Mesendoderm (in vitro differentiated cells): Measurements from ENCODE around the gene ADAR. TPM values are rescaled to one million over a fixed set of nuclear protein-coding genes. Genes with fewer than 3 reads are reported as not detected.
"Not testable (repeated sequence)": the region's sequence is repeated elsewhere in the genome, so short reads cannot be mapped to it uniquely, and the experiment has no call there.

ENCODE experiments used
- DNase-seq: peaks from one replicate; pipeline ENCODE4 v3.0.0; 2013
- H2AK5ac ChIP-seq: 2 replicates; pipeline ENCODE4 v1.6.1; 2013; ENCODE audit warnings: low read length, inconsistent platforms
- H2BK120ac ChIP-seq: 2 replicates; pipeline ENCODE4 v1.6.1; 2013; ENCODE audit warnings: low read depth, mild to moderate bottlenecking, low read length, moderate library complexity, mixed read lengths
- H2BK15ac ChIP-seq: replicated peaks from 2 replicates; pipeline ENCODE4 v1.6.1; 2013; ENCODE audit warnings: low read depth, mild to moderate bottlenecking, moderate library complexity
- H2BK5ac ChIP-seq: 2 replicates; pipeline ENCODE4 v1.6.1; 2013; ENCODE audit warnings: low read length, inconsistent platforms
- H3K18ac ChIP-seq: 2 replicates; pipeline ENCODE4 v1.6.1; 2013; ENCODE audit warnings: mild to moderate bottlenecking, low read length, mixed read lengths
- H3K23ac ChIP-seq: one replicate; pipeline ENCODE4 v1.6.1; 2013; ENCODE audit warnings: low read length
- H3K27ac ChIP-seq: 2 replicates; pipeline ENCODE4 v1.5.1; 2013; ENCODE audit warnings: low read depth, mild to moderate bottlenecking, inconsistent platforms, low read length, moderate library complexity
- H3K27me3 ChIP-seq: 2 replicates; pipeline ENCODE4 v1.6.1; 2013; ENCODE audit warnings: low read length, control low read depth, mild to moderate bottlenecking, inconsistent platforms; ENCODE audit not compliant: insufficient read depth, poor library complexity
- H3K36me3 ChIP-seq: 2 replicates; pipeline ENCODE4 v1.6.1; 2013; ENCODE audit warnings: low read length, inconsistent platforms; ENCODE audit not compliant: control insufficient read depth, insufficient read depth
- H3K4ac ChIP-seq: one replicate; pipeline ENCODE4 v1.6.1; 2013; ENCODE audit warnings: low read depth, mild to moderate bottlenecking, low read length, moderate library complexity
- H3K4me1 ChIP-seq: 2 replicates; pipeline ENCODE4 v1.6.1; 2013; ENCODE audit warnings: low read depth, low read length, inconsistent platforms; ENCODE audit not compliant: control insufficient read depth
- H3K4me2 ChIP-seq: 2 replicates; pipeline ENCODE4 v1.6.1; 2013; ENCODE audit warnings: low read length
- H3K4me3 ChIP-seq: 2 replicates; pipeline ENCODE4 v1.5.1; 2013; ENCODE audit warnings: mild to moderate bottlenecking, low read length
- H3K56ac ChIP-seq: one replicate; pipeline ENCODE4 v1.6.1; 2013; ENCODE audit warnings: low read length
- H3K79me1 ChIP-seq: 2 replicates; pipeline ENCODE4 v1.6.1; 2013; ENCODE audit warnings: low read length, inconsistent platforms
- H3K79me2 ChIP-seq: 2 replicates; pipeline ENCODE4 v1.6.1; 2013; ENCODE audit warnings: mild to moderate bottlenecking, low read length; ENCODE audit not compliant: control insufficient read depth, insufficient read depth
- H3K9ac ChIP-seq: 2 replicates; pipeline ENCODE4 v1.6.1; 2013; ENCODE audit warnings: low read length, inconsistent platforms
- H4K5ac ChIP-seq: one replicate; pipeline ENCODE4 v1.6.1; 2013; ENCODE audit warnings: low read length
- H4K8ac ChIP-seq: one replicate; pipeline ENCODE4 v1.6.1; 2013; ENCODE audit warnings: low read depth, mild to moderate bottlenecking, control low read depth, low read length, moderate library complexity
- WGBS: extraction: QIAGEN DNeasy Blood & Tissue Kit; methylation state at CpG from one replicate; pipeline ENCODE4 v1.1.7; 2013; ENCODE audit warnings: low lambda C conversion rate, missing lambda C conversion rate; ENCODE audit not compliant: insufficient coverage; ENCODE audit errors: extremely low coverage; 5-methylcytosine and 5-hydroxymethylcytosine counted together
- polyA plus RNA-seq, 2 experiments: library from polyadenylated mRNA; stranded (reverse); fragments of 200-250 nt; gene quantifications; one replicate each; pipeline ENCODE4 v1.2.3, GENCODE V29; 2013

Gene ADAR
- 111 TPM for polyA plus RNA-seq (2013, experiment 1 of 2)
- polyA plus RNA-seq (2013, experiment 2 of 2) = 114 TPM

- Histone ChIP-seq H3K4me3 (peak within 1 kb of the TSS; percentile 87), H3K23ac (peak within 1 kb of the TSS; percentile 69), H3K36me3 (no peaks in the 10 kb centered on the region), H3K18ac (peak within 1 kb of the TSS; percentile 47), H4K5ac (no peak within 1 kb of the TSS), H3K79me2 (peaks cover 54% of the 10 kb centered on the region), H3K27me3 (no peaks in the 10 kb centered on the region), H4K8ac (peak within 1 kb of the TSS; percentile 91), H3K4me2 (peak within 1 kb of the TSS; percentile 89), H2BK15ac (no peak within 1 kb of the TSS), H3K79me1 (peaks cover 31% of the 10 kb centered on the region), H3K4me1 (peaks cover 23% of the 10 kb centered on the region), H3K56ac (peak within 1 kb of the TSS; percentile 99), H3K9ac (peak within 1 kb of the TSS; percentile 90), H3K27ac (peak within 1 kb of the TSS; percentile 84), H2BK5ac (peak within 1 kb of the TSS; percentile 85), H2BK120ac (no peak within 1 kb of the TSS), H3K4ac (peak within 1 kb of the TSS; percentile 77), H2AK5ac (peak within 1 kb of the TSS; percentile 64)
- peak; percentile 96 for DNase-seq
- no CpG with 5 or more reads among the region's 59 CpGs for WGBS
Measured at GRCh38 chr1:154607609-154608396, at the start of gene ADAR. Gene ADAR, minus strand, starts transcription at chr1:154608186. Its CDS starts 180 bp downstream, at chr1:154608006.

- no peak overlapping the region for H3K4me2 ChIP-seq
- H3K27me3 ChIP-seq = no peaks in the 10 kb centered on the region
- no peak overlapping the region for H3K23ac ChIP-seq
- no peak overlapping the region for H3K27ac ChIP-seq
- no peak overlapping the region for H3K4me3 ChIP-seq
- H3K9ac ChIP-seq = no peak overlapping the region
- H2BK15ac ChIP-seq = no peak overlapping the region
- H3K4me1 ChIP-seq = no peaks in the 10 kb centered on the region
- no peak overlapping the region for H3K18ac ChIP-seq
- no peaks in the 10 kb centered on the region for H3K79me1 ChIP-seq
- peak; percentile 12 for DNase-seq
- WGBS = no CpG with 5 or more reads among the region's 2 CpGs
- H4K8ac ChIP-seq = no peak overlapping the region
- no peak overlapping the region for H4K5ac ChIP-seq
- no peak overlapping the region for H2BK120ac ChIP-seq
- no peaks in the 10 kb centered on the region for H3K79me2 ChIP-seq
- no peak overlapping the region for H2AK5ac ChIP-seq
- H3K36me3 ChIP-seq = no peaks in the 10 kb centered on the region
- no peak overlapping the region for H3K56ac ChIP-seq
- no peak overlapping the region for H2BK5ac ChIP-seq
- H3K4ac ChIP-seq = no peak overlapping the region
Measured at GRCh38 chr1:154657556-154657955, 49.6 kb upstream of the ADAR start.

GRCh38 chr1:154652893-154653292 lies 44.9 kb upstream of the ADAR start:
- no peak for DNase-seq
- no peak overlapping the region for H3K27ac ChIP-seq
- H3K4ac ChIP-seq = no peak overlapping the region
- H3K23ac ChIP-seq = no peak overlapping the region
- no peak overlapping the region for H2AK5ac ChIP-seq
- no peaks in the 10 kb centered on the region for H3K79me2 ChIP-seq
- H3K4me2 ChIP-seq = no peak overlapping the region
- no peak overlapping the region for H3K18ac ChIP-seq
- H3K4me3 ChIP-seq = no peak overlapping the region
- no peak overlapping the region for H4K8ac ChIP-seq
- H2BK5ac ChIP-seq = no peak overlapping the region
- no peaks in the 10 kb centered on the region for H3K36me3 ChIP-seq
- H3K79me1 ChIP-seq = no peaks in the 10 kb centered on the region
- no peak overlapping the region for H3K9ac ChIP-seq
- no peak overlapping the region for H4K5ac ChIP-seq
- no peaks in the 10 kb centered on the region for H3K27me3 ChIP-seq
- no peak overlapping the region for H2BK15ac ChIP-seq
- H2BK120ac ChIP-seq = no peak overlapping the region
- no peaks in the 10 kb centered on the region for H3K4me1 ChIP-seq
- no peak overlapping the region for H3K56ac ChIP-seq

GRCh38 chr1:154644724-154645123 lies 36.7 kb upstream of the ADAR start:
- H3K4me2 ChIP-seq, H4K8ac ChIP-seq, H2AK5ac ChIP-seq, H3K79me2 ChIP-seq, H2BK120ac ChIP-seq, H3K18ac ChIP-seq, H3K27me3 ChIP-seq, H3K56ac ChIP-seq, H3K9ac ChIP-seq, H3K4me3 ChIP-seq, H3K36me3 ChIP-seq, H2BK15ac ChIP-seq, H3K27ac ChIP-seq, H3K23ac ChIP-seq, H2BK5ac ChIP-seq, DNase-seq, H3K4me1 ChIP-seq, H3K79me1 ChIP-seq, H4K5ac ChIP-seq, H3K4ac ChIP-seq: not testable (repeated sequence)
- no CpG with 5 or more reads among the region's 3 CpGs for WGBS

GRCh38 chr1:154641534-154641933 lies 33.5 kb upstream of the ADAR start:
- Histone ChIP-seq H3K4me3 (no peak overlapping the region), H4K8ac (no peak overlapping the region), H3K79me1 (no peaks in the 10 kb centered on the region), H3K79me2 (no peaks in the 10 kb centered on the region), H3K9ac (no peak overlapping the region), H4K5ac (no peak overlapping the region), H3K36me3 (no peaks in the 10 kb centered on the region), H2AK5ac (no peak overlapping the region), H3K4me1 (no peaks in the 10 kb centered on the region), H3K23ac (no peak overlapping the region), H2BK15ac (no peak overlapping the region), H3K18ac (no peak overlapping the region), H3K27me3 (no peaks in the 10 kb centered on the region), H3K4me2 (no peak overlapping the region), H2BK120ac (no peak overlapping the region), H3K4ac (no peak overlapping the region), H2BK5ac (no peak overlapping the region), H3K27ac (no peak overlapping the region), H3K56ac (no peak overlapping the region)
- no peak for DNase-seq
- whole genome bisulfite sequencing = no CpG with 5 or more reads among the region's 1 CpG

GRCh38 chr1:154639876-154640275 lies 31.9 kb upstream of the ADAR start:
- H3K56ac ChIP-seq = no peak overlapping the region
- DNase-seq = no peak
- H3K4me2 ChIP-seq = no peak overlapping the region
- no peak overlapping the region for H2BK120ac ChIP-seq
- H3K23ac ChIP-seq = no peak overlapping the region
- H3K79me2 ChIP-seq = no peaks in the 10 kb centered on the region
- no peak overlapping the region for H3K27ac ChIP-seq
- H2AK5ac ChIP-seq = no peak overlapping the region
- no peak overlapping the region for H2BK5ac ChIP-seq
- H3K18ac ChIP-seq = no peak overlapping the region
- no peaks in the 10 kb centered on the region for H3K79me1 ChIP-seq
- no peak overlapping the region for H4K5ac ChIP-seq
- no peaks in the 10 kb centered on the region for H3K4me1 ChIP-seq
- H3K4me3 ChIP-seq = no peak overlapping the region
- no peaks in the 10 kb centered on the region for H3K36me3 ChIP-seq
- H3K27me3 ChIP-seq = no peaks in the 10 kb centered on the region
- H3K9ac ChIP-seq = no peak overlapping the region
- H3K4ac ChIP-seq = no peak overlapping the region
- no peak overlapping the region for H2BK15ac ChIP-seq
- H4K8ac ChIP-seq = no peak overlapping the region
